ENCODE data around the gene TBPL2.
"Not testable (repeated sequence)": the region's sequence is repeated elsewhere in the genome, so short reads cannot be mapped to it uniquely, and the experiment has no call there.

TBPL2 gene

GRCh38 chr14:55438066-55438683 lies 2.2 kb downstream of the TBPL2 start:
- DNase-seq: peak; percentile 54

GRCh38 chr14:55436931-55437330 lies 3.5 kb downstream of the TBPL2 start:
- no peak for DNase-seq

- DNase-seq: no peak
Measured at GRCh38 chr14:55436519-55436918, 3.9 kb downstream of the TBPL2 start.

GRCh38 chr14:55434805-55435174 lies 5.6 kb downstream of the TBPL2 start:
- no peak for DNase-seq

GRCh38 chr14:55433880-55434804 lies 6.3 kb downstream of the TBPL2 start:
- DNase-seq: no peak

GRCh38 chr14:55432628-55433027 lies 7.8 kb downstream of the TBPL2 start:
- DNase-seq: no peak

- peak; percentile 47 for DNase-seq
Measured at GRCh38 chr14:55430024-55430690, 10.3 kb downstream of the TBPL2 start.

GRCh38 chr14:55427439-55427838 lies 13.0 kb downstream of the TBPL2 start:
- DNase-seq: no peak

GRCh38 chr14:55426891-55427290 lies 13.5 kb downstream of the TBPL2 start:
- DNase-seq: no peak

GRCh38 chr14:55425091-55425490 lies 15.3 kb downstream of the TBPL2 start:
- no peak for DNase-seq

GRCh38 chr14:55423969-55424368 lies 16.4 kb downstream of the TBPL2 start:
- DNase-seq: no peak

- not testable (repeated sequence) for DNase-seq
Measured at GRCh38 chr14:55422338-55422737, 18.1 kb downstream of the TBPL2 start.

- DNase-seq: no peak
Measured at GRCh38 chr14:55419663-55420062, 20.8 kb downstream of the TBPL2 start.

GRCh38 chr14:55418411-55418810 lies 22.0 kb downstream of the TBPL2 start:
- no peak for DNase-seq

- no peak for DNase-seq
Measured at GRCh38 chr14:55417955-55418354, 22.5 kb downstream of the TBPL2 start.

GRCh38 chr14:55416866-55417265 lies 23.6 kb downstream of the TBPL2 start:
- no peak for DNase-seq

GRCh38 chr14:55414551-55414950 lies 25.9 kb downstream of the TBPL2 start:
- DNase-seq: no peak

GRCh38 chr14:55412676-55413075 lies 27.7 kb downstream of the TBPL2 start:
- DNase-seq: no peak

- DNase-seq: peak; percentile 78
Measured at GRCh38 chr14:55411426-55412389, 28.7 kb downstream of the TBPL2 start, which contains the start of gene ATG14. TSS of gene ATG14 (minus strand) at chr14:55411830. CDS start at chr14:55411822, 8 bp downstream.

- DNase-seq: no peak
Measured at GRCh38 chr14:55410876-55411275, 29.5 kb downstream of the TBPL2 start.

- DNase-seq: no peak
Measured at GRCh38 chr14:55404173-55404854, 36.1 kb downstream of the TBPL2 start.

GRCh38 chr14:55401751-55402150 lies 38.7 kb downstream of the TBPL2 start:
- DNase-seq: no peak

All from NCI-H526 treated with DMSO at 0.1 percent for 48 hours (cell line).